Nucleus accumbens (tissue), 56 donors: ENCODE data around the gene FOXN3.
"Not testable (repeated sequence)": the region's sequence is repeated elsewhere in the genome, so short reads cannot be mapped to it uniquely, and the experiment has no call there.

Experiments
- DNase-seq, 56 donors: peaks; one replicate each; lab custom pipeline; 2025; lab: John Stamatoyannopoulos, UW

Gene FOXN3

GRCh38 chr14:89258728-89259273 is 158.2 kb downstream of the FOXN3 start:
- no peak for DNase-seq

- no peak for DNase-seq
Measured at GRCh38 chr14:89256951-89257350, 160.1 kb downstream of the FOXN3 start.

GRCh38 chr14:89256283-89256682 is 160.8 kb downstream of the FOXN3 start:
- DNase-seq, result no peak

GRCh38 chr14:89255852-89256251 is 161.2 kb downstream of the FOXN3 start:
- DNase-seq, result no peak

GRCh38 chr14:89255012-89255411 is 162.0 kb downstream of the FOXN3 start:
- no peak for DNase-seq

- no peak for DNase-seq
Measured at GRCh38 chr14:89254166-89254909, 162.7 kb downstream of the FOXN3 start.

- DNase-seq, result peak in 12 of 56 donors; percentile 7 to 50 (median 18)
Measured at GRCh38 chr14:89252887-89253532, 164.0 kb downstream of the FOXN3 start.

GRCh38 chr14:89251061-89251460 is 166.0 kb downstream of the FOXN3 start:
- no peak for DNase-seq

- DNase-seq, result not testable (repeated sequence)
Measured at GRCh38 chr14:89250655-89250975, 166.4 kb downstream of the FOXN3 start.

GRCh38 chr14:89249972-89250654 is 166.9 kb downstream of the FOXN3 start:
- DNase-seq, result no peak

GRCh38 chr14:89249065-89249695 is 167.9 kb downstream of the FOXN3 start:
- no peak for DNase-seq

- no peak for DNase-seq
Measured at GRCh38 chr14:89248411-89249064, 168.5 kb downstream of the FOXN3 start.

GRCh38 chr14:89247457-89248122 is 169.4 kb downstream of the FOXN3 start:
- no peak for DNase-seq

- no peak for DNase-seq
Measured at GRCh38 chr14:89246290-89246689, 170.7 kb downstream of the FOXN3 start.

GRCh38 chr14:89245802-89246201 is 171.2 kb downstream of the FOXN3 start:
- DNase-seq, result no peak

GRCh38 chr14:89244720-89245119 is 172.3 kb downstream of the FOXN3 start:
- no peak for DNase-seq

- no peak for DNase-seq
Measured at GRCh38 chr14:89243741-89244140, 173.3 kb downstream of the FOXN3 start.

GRCh38 chr14:89243286-89243685 is 173.7 kb downstream of the FOXN3 start:
- DNase-seq, result no peak

- DNase-seq, result peak in 4 of 56 donors; percentile 6 to 23 (median 8)
Measured at GRCh38 chr14:89242652-89243279, 174.3 kb downstream of the FOXN3 start.
